Esophagus muscularis mucosa (tissue), 4 donors: ENCODE data around the gene GLB1L3.

Experiments
- EP300 ChIP-seq: sonication (generic); formaldehyde crosslinking; IDR thresholded peaks from one replicate; pipeline ENCODE4 v1.6.1; 2017; ENCODE audit warnings: antibody characterized with exemption
- POLR2A ChIP-seq: fragments of 450-650 bp; IDR thresholded peaks from one replicate; pipeline ENCODE4 v1.6.1; 2017; ENCODE audit warnings: antibody characterized with exemption, moderate library complexity, mild to moderate bottlenecking, low read depth
- POLR2AphosphoS5 ChIP-seq, 2 donors: sonication (generic); formaldehyde crosslinking; IDR thresholded peaks; one replicate each; pipeline ENCODE4 v1.6.1; 2017; ENCODE audit warnings: antibody characterized with exemption in 2 of 2
- TF ChIP-seq, protein P1 (sequence below), 3 experiments: fragments of 200-600 bp in 2 of 3; fragments of 450-650 bp in 1 of 3; sonication (generic) in 2 of 3; IDR thresholded peaks; one replicate each; pipeline ENCODE4 v1.5.1; 2017 to 2019; ENCODE audit warnings: antibody characterized with exemption in 3 of 3, mild to moderate bottlenecking in 2 of 3, moderate library complexity in 1 of 3

- TF ChIP-seq, protein P1, sequence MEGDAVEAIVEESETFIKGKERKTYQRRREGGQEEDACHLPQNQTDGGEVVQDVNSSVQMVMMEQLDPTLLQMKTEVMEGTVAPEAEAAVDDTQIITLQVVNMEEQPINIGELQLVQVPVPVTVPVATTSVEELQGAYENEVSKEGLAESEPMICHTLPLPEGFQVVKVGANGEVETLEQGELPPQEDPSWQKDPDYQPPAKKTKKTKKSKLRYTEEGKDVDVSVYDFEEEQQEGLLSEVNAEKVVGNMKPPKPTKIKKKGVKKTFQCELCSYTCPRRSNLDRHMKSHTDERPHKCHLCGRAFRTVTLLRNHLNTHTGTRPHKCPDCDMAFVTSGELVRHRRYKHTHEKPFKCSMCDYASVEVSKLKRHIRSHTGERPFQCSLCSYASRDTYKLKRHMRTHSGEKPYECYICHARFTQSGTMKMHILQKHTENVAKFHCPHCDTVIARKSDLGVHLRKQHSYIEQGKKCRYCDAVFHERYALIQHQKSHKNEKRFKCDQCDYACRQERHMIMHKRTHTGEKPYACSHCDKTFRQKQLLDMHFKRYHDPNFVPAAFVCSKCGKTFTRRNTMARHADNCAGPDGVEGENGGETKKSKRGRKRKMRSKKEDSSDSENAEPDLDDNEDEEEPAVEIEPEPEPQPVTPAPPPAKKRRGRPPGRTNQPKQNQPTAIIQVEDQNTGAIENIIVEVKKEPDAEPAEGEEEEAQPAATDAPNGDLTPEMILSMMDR (IDR thresholded peaks at IDR 0.05) = no peak
- TF ChIP-seq EP300 (no peak), POLR2A (no peak), POLR2AphosphoS5 (IDR thresholded peaks at IDR 0.05) (no peak)
These were observed 88.1 kb downstream of the GLB1L3 start for GRCh38 chr11:134364261-134364660.
